GM18858 (cell line): ENCODE measurements around the gene PCDHGC4.
A peak's percentile ranks its signal among the peaks of the same experiment; 100 is the strongest.

Experiments
- ATAC-seq: cut with Tn5 transposase; IDR thresholded peaks from one replicate; pipeline ENCODE4 v1.9.1; 2021; ENCODE audit not compliant: unreplicated experiment

PCDHGC4 gene

DNA sequence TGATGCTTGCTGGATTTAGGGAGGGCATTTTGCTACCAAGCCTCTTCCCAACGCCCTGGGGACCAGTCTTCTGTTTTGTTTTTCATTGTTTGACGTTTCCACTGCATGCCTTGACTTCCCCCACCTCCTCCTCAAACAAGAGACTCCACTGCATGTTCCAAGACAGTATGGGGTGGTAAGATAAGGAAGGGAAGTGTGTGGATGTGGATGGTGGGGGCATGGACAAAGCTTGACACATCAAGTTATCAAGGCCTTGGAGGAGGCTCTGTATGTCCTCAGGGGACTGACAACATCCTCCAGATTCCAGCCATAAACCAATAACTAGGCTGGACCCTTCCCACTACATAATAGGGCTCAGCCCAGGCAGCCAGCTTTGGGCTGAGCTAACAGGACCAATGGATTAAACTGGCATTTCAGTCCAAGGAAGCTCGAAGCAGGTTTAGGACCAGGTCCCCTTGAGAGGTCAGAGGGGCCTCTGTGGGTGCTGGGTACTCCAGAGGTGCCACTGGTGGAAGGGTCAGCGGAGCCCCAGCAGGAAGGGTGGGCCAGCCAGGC is 27.0 kb downstream of the PCDHGC4 start:
- ATAC-seq: no peak

DNA sequence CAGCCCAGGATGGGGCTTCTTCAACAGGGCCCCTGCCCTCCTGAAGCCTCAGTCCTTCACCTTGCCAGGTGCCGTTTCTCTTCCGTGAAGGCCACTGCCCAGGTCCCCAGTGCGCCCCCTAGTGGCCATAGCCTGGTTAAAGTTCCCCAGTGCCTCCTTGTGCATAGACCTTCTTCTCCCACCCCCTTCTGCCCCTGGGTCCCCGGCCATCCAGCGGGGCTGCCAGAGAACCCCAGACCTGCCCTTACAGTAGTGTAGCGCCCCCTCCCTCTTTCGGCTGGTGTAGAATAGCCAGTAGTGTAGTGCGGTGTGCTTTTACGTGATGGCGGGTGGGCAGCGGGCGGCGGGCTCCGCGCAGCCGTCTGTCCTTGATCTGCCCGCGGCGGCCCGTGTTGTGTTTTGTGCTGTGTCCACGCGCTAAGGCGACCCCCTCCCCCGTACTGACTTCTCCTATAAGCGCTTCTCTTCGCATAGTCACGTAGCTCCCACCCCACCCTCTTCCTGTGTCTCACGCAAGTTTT is 27.6 kb downstream of the PCDHGC4 start:
- ATAC-seq: no peak

DNA sequence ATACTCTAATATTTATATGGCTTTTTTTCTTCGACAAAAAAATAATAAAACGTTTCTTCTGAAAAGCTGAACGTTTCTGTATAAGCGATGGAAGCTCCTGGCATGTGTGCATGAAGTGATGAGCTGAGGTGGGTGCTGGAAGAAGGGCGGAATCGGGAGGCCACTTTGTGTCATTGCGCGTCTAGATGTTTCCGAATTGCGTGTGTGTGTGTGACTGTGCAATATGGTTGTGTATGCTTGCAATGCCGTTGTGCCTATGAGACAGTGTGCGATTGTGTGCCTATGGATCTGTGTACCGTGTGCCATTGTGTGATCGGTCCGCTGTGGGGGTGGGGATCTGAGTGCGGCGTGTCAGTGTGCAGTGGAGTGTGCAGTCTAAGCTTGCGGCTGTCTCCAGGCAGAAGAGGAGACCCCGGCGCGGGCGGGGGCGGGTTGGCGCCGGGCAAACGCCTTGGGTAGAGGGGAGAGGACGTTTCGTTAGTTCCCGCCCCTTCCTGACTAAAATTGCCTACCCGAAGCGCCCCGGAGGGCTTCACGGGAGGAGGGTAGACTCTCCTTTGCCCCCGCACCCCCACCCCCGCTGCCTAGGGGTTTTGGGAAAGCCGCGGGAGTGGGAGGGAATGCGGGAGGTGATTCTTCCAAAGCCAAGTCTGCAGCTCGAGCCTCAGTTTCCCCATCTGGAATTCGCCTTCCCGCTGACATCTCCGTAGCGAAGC is 28.2 kb downstream of the PCDHGC4 start:
- ATAC-seq: no peak

DNA sequence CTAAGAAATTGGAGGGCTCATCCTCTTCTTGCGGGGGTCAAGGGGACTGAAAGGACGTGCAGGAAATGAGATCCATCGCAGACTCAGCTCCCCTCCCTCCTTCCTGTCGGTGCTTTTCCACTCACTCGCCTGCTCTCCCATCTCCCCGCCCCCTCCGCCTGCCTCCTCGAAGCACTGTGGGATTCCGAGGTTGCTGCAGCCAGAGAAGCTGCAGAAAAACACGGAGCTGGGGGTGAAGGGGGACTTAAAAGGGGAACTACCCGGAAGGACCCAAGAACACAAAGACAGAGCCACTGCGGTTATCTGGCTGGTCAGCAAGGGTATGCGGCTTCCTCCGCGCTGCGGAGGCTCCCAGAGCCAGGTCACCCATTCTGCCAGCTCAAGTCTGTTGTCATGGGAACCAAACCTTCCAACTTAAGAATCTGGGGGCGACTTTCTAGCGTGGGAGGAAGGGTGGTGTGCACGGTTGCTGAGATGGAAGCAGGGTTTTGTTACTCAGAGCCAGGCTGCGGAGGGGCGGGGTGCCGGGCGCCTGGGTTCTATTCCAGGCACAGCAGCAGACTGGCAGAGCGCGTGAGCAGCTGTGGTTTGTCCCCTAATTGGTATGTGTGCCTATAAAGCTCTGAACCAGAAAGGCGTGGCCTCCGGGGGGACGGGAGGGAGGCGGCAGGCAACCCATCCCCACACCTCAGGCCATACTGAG is 28.9 kb downstream of the PCDHGC4 start:
- peak; percentile 36 for ATAC-seq

DNA sequence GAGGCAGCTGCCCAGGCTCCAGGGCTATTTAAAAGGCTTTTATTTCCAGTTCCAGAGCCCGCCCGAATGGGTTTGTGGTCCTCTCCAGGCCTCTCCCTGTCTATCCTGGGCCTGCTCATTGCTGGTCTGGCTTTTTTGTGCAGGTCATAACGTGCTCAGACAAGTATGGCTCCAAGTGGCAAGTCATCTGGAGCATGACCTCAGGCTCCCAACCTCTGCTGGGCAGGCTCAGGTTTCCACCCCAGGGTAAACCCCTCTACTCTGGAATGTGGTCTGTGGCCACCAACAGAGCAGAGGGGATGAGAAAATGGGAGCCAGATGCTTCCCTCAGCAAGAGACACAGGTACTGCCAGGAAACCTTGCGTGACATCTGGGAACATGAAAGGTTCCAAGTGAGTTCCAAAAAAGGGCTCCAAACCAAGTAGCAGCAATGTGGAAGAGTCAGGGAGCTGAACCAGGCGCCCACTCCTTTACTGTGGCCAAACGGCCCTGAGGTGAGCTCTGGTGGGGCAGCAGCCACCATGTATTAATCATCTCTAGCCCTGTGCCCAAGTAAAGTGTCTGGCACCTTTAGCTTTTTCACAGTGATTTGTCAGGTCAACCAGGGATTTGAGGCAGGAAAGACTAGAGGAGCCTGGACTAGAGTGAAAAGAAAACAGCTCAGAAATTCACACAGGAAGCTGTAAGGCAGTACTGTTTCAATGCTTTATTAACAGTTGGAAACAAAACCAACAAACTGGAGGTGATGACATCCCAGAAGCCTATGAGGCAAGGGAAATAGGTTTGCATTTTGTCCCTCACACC is 29.7 kb downstream of the PCDHGC4 start:
- peak; percentile 7 for ATAC-seq

DNA sequence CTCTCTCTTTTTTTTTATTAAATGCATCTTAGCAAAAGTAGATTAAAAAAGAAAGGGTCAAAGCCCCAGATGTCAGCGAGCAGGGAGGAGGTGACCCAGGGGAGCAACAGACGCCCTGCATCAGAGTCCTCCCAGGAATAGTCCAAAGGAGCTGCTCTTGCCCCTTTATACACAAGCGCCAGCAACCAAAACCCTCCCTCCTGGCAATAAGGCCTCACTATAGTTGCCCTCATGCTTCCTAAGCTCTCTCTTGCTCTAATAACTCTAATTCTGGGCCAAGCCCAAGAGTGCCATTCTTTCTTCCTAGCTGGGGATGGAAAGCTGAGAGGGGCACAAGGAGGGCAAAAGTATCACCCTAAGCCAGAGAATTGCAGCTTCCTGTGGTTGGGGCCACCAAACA is 30.3 kb downstream of the PCDHGC4 start:
- ATAC-seq: no peak

DNA sequence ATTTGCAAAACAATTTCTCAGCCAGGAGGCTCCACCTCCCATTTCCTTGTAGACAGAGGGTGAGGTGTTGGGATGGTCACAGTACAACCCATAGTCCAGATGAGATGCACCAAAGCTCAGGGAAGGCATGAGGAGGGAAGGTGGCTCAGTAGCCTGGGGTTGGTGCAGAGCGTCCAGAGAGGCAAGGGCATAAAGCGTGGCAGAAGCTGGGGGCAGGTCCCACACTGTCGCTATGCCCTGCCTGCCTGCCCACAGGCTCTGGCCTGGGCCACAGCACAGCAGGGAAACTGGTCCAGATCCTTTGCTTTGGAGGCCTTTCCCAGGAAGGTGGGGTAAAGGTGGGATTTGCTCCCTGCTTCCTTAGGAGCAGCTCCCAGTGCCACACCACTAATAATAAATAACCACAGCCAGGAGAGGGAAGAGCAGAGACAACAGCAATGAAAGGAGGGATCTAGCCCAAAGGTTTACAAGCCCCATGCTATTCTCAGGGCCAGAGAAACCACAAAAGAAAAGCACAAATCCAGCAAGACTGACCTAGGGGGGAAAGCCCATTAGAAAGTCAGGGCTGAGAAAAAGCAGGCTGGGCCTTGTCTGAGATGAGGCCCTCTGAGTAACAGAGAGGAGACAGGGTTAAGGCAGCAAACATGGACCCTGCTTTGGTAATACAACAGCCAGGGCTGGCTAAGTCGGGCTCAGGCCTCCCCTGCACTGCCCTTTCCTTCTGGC is 31.3 kb downstream of the PCDHGC4 start:
- ATAC-seq: no peak

DNA sequence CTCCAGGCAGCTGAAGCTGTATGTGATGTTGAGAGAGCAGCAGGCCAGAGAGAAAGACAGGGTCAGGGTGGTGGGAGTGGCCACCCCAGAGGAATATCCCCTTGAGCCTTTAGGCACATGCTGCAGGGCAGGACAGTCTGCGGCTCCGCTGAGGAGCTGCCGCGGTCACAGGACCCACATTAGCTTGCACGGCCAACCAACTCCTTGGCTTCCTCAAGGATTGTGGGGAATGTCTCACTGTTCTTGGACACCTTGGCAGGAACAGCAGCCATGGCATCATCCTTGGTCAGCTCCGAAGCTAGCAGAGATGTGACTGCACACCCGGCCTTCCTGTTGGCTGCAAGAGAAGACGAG is 31.8 kb downstream of the PCDHGC4 start:
- ATAC-seq: no peak

DNA sequence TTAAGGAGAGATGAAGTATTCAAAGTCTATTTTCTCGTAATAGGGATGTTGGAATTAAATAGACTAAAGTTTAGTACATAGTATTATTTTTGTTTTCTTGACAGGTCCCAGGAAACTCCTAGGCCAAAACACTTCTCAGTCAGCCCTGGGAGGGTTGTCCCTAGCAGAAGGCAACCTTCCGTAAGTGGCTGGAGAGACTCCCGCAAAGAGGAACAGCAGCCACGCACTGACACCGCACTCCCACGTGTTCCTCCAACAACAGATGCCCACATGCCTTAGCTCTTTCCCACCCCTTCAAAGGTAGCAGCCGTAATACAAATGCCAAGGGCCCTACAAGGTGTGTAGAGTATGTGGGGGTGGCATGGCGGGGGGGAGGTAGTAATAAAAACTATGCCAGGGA is 32.5 kb downstream of the PCDHGC4 start:
- no peak for ATAC-seq

DNA sequence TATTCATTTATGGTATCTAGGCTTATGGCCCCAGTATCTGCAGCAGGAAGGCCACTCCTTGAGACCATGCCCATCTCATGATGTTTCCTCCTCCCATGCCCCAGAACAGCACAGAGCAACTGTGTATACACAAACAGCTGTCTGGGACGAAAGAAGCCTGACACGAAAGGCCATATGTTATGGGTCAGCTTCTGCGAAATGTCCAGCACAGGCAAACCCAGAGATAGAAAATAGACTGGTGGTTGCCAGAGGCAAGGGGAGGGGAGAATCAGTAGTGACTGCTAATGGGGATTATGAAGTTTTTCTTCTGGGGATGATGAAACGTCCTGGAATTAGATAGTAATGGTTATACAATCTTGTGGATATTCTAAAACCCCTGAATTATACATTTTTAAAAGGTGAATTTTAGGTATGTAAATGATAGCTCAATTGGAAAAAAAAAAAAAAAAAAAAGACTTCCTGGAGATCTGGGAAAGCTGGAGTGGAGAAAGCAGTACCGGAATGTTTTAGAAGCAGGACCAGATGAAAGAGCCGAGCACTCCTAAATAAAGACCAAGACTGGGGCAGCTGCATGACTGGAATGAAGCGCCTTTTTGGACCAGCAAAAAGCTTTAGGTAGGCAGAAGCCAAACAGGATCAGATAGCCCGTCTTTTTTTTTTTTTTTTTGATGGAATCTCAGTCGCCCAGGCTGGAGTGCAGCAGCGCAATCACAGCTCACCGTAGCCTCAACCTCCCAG is 33.2 kb downstream of the PCDHGC4 start:
- no peak for ATAC-seq

DNA sequence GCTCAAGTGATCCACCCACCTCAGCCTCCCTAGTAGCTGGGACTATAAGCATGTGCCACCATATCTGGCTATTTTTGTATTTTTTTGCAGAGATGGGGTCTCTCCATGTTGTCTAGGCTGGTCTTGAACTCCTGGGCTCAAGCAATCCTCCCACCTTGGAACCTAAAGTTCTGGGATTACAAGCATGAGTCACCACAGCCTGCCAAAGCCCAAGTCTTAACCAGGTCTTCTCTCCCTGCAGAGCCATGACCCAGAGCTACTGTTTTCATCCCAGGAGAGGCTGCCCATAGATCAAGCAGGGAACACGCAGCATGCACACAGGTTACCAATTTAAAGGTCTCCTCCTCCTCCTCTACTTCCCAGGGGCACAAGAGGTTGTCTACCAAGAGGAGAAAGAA is 33.8 kb downstream of the PCDHGC4 start:
- no peak for ATAC-seq

DNA sequence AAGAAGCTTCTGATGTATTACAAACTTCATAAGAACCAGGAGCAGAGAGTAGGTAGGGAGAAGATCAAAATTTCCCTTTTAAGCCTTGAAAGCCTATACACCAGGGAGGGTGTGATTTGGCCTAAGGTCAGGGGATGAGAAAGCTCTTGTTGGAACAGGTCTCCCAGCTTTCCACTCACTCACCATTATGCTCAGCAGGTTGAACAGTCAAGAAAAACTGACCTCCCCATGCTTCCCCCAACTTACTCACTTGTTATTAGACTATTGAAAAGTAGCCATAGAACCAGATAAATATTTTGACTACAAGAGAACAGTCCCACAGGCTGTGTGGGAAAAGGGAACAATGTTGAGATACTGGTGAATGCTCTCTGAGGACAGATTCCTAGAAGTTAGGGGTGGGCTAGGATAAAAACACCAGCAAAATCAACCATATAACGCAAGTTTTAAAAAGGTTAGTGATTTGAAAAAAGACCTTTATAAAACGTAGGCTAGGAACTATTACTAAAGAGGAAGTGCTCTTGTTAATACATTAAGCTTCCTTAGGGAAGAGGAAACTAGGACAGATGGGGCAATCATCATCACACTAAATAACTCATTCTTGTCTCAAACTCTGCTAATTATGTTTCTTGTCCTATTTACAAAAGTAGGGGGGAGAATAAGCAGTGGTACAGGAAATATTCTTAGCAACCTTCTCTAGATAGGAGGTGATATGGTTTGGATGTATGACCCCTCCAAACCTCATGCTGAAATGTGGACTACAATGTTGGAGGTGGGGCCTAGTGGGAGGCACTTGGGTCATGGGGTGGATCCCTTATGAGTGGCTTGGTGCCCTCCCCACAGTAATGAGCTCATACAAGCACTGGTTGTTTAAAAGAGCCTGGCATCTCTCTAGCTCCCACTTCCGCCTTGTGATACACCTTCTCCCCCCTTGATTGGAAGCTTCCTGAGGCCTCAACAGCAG is 35.1 kb downstream of the PCDHGC4 start:
- no peak for ATAC-seq

DNA sequence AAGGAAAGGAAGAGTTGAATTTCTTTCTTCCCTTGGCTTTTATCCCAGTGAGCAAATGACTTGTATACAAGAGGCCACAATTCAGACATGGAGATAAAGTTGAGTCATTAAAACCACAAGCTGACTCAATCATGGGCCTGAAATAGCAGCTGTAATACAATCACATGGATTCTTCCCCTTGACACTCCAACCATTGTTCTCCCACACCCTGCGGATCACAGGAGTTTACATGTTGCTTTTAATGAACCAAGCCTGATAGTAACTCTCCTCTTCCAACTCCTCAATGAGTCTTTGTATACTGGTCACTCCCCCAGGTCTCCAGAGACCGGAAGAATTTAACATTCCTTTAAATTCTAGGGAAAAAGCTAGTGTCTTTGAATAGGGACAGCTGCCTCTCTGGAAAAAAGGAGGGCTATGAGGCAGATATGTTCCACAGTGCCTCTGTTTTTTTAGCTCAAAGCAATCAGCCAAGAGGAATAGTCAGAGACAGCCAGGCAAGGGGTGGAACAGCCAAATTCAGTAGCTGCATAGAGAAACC is 36.5 kb downstream of the PCDHGC4 start:
- no peak for ATAC-seq

DNA sequence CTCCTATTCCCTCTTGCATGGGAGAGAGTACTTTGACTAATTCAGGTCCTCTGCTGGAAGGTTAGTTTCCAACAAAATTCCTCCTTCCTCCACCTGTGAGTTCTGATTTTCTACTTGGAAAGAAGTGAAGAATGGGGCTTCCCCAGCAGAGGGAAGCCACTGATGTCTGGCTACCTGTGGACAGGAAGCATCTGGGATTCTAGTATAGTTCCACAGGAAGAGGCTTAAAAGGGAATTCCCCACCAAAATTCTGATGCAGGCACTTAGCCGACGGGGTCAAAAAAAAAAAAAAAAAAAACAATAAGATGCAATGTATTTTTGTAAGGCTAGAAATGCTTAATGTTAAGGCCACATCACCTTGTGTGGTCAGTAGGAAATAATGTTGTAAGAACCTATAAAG is 37.5 kb downstream of the PCDHGC4 start:
- no peak for ATAC-seq

DNA sequence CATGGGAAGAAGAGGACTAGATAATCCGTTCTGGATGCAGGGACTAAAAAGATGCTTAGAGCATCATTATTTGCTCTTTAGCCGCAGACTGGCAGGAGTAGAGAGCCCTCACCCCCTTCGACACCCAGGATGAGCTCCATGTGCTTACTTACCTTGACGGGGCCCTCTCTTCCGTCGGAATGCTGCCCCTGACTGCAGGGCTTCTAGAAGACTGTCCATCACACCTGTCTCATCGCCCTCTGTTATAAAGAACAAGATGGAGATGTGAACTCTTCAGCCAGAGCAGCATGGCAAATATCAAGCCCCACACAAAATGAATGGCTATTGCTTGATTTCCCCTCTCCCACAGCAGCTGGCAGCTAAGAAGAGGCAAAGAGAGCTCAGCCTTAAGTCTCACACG is 39.2 kb downstream of the PCDHGC4 start:
- ATAC-seq: no peak

DNA sequence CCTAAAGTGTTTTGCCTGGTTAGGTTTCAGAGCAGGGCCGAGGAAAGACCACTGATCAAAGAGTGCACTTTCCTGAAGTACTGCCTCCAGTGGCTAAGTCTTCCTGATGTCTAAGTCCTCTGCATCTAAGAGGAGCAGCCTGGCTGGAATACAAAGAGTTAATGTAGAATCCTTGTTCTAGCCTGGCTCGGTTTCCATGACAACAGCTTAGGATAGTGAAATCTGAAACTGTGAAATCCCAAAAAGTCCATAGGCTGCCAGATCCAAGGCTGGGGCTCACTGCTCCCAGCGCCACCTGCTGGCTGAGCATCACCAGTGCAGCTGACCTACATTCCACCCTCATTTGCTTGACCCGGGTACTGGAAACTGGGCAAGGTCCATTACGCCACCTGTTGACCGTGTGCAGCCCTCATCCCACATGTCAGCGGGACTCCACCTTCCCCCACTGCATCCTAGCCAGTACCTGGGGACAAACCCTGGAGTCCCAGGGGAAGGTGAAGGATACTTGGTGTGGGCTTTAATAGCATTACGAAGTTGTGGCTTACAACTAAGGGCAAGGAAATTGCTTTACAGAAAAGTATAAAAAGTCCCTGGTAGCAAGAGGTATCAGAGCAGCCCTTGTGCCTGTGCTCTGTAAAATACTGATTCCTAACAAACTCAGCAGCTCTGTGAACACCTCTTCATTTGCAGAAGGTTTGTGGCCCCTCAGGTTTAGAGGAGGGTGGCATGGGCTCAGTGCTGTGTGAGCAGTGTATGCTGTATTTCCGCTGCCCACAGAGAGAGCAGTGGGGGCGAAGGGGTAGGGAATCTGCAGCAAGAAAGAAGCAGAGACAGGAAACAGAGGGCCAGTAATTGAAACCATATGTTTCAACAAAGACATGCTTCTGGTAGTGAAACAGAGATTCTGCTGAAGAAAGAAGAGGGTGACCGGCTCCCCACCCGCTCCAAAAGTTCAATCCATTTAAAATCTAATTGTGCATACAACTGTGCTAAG is 40.1 kb downstream of the PCDHGC4 start:
- ATAC-seq: peak; percentile 40

DNA sequence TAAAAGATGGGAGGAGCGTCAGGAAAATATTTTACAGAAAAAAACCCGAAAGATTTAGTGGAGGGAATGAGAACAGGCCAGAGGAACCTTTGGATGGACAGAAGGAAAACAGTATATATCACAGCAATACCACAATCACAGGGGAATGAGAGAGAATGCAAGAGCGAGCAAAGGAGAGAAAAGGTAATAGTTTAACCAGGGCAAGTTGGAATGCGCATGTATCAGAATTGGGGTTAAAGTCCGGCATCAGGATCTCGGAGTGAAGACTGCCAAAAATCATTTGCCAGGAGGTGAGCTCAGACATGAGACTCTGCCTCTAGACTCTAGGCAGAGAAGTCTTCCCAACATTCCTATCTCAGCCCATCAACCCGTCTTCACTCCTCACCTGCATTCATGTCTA is 40.8 kb downstream of the PCDHGC4 start:
- ATAC-seq: no peak

DNA sequence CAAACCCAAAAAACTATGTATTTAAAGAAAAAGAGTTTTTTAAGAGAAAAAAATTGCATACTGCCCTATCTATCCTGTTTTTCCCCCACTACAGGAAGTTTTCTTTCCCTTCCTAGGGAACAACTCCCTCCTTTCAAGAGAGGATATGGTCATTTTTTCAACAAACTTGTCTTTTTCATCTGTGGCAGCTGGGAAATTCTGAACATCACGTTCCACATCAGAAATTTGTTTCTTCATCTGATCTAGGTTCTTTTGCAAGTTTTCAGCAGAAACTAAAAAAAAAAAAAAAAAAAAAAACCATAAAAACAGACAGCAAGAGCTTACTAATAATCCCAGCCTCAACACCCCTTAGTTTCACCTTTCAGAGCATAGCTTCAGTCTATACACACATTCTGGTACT is 42.6 kb downstream of the PCDHGC4 start:
- no peak for ATAC-seq
